Fibroblast of villous mesenchyme (primary cell): ENCODE measurements around the gene CEACAM5. TPM values are rescaled to one million over a fixed set of nuclear protein-coding genes. Genes with fewer than 3 reads are reported as not detected.

Experiments
- DNase-seq: peaks from one replicate; pipeline ENCODE4 v3.0.0-alpha.2; 2010; ENCODE audit warnings: low read depth
- H3K4me3 ChIP-seq: 2 replicates; pipeline ENCODE4 v1.5.1; 2011; ENCODE audit warnings: low read depth, mild to moderate bottlenecking, low read length
- total RNA-seq: library from RNA; depleted of rRNA; stranded (reverse); fragments of >200 nt; gene quantifications from 2 replicates; pipeline ENCODE4 v1.2.3, GENCODE V29; 2012
- TF ChIP-seq, protein P1 (sequence below): IDR thresholded peaks from 2 replicates; pipeline ENCODE4 v1.5.1; 2012; ENCODE audit warnings: low read depth, mild to moderate bottlenecking, low read length; ENCODE audit not compliant: insufficient read depth

The CEACAM5 gene
- total RNA-seq, 1 donor = not detected

DNA sequence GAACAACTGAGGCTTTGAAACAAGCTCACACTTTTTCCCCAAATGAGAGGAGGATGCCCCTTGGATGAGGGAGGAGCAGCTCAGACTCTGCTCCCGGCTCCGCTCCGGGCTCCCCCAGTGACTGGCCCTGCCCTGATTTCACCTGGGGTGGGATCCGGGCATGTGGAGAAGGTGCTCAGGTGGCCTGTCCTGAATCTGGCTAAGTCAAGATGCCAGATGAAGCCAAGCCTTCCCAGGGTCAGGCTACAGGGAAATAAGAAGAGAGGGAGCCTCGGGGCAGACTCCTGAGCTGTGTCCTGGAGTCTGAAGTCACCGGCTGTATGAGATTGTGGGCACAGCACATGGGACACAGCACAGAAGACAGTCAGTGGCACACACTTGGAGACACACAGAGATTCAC is 10.3 kb downstream of the CEACAM5 start:
- DNase-seq = no peak
- TF ChIP-seq, protein P1, sequence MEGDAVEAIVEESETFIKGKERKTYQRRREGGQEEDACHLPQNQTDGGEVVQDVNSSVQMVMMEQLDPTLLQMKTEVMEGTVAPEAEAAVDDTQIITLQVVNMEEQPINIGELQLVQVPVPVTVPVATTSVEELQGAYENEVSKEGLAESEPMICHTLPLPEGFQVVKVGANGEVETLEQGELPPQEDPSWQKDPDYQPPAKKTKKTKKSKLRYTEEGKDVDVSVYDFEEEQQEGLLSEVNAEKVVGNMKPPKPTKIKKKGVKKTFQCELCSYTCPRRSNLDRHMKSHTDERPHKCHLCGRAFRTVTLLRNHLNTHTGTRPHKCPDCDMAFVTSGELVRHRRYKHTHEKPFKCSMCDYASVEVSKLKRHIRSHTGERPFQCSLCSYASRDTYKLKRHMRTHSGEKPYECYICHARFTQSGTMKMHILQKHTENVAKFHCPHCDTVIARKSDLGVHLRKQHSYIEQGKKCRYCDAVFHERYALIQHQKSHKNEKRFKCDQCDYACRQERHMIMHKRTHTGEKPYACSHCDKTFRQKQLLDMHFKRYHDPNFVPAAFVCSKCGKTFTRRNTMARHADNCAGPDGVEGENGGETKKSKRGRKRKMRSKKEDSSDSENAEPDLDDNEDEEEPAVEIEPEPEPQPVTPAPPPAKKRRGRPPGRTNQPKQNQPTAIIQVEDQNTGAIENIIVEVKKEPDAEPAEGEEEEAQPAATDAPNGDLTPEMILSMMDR = no peak

GRCh38 chr19:41720103-41720502 is 11.7 kb downstream of the CEACAM5 start:
- no peak overlapping the region for H3K4me3 ChIP-seq
- DNase-seq = no peak
- TF ChIP-seq, protein P1 = no peak

More for the DNA sequence above, 10.3 kb downstream of the CEACAM5 start:
- no peak overlapping the region for H3K4me3 ChIP-seq

DNA sequence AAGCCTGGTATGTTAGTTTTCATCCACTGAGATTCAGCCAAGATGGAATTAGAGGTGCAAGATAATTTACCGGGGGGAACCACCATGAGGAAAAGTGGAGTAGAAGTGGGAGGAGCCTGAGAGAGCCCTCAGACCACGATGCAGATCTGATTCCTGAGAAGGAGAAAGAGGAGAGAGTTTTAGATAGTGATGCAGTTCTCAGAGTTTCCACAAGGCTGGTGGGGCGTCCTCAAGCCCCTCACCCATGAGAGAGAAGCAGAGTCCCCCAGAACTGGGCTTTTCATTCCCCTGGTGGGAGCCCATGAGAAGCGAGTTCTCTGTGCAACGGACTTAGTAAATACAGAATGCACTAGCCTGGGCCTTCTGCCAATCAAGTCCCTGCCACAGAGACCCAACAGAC is 18.1 kb downstream of the CEACAM5 start:
- TF ChIP-seq, protein P1 = no peak
- DNase-seq = no peak
- no peak overlapping the region for H3K4me3 ChIP-seq

- TF ChIP-seq, protein P1 = no peak
These were observed 25.7 kb downstream of the CEACAM5 start for GRCh38 chr19:41734156-41734555.

GRCh38 chr19:41734585-41734984 is 26.2 kb downstream of the CEACAM5 start:
- DNase-seq = no peak
- TF ChIP-seq, protein P1 = no peak
- no peak overlapping the region for H3K4me3 ChIP-seq

More at GRCh38 chr19:41734156-41734555, 25.7 kb downstream of the CEACAM5 start:
- no peak for DNase-seq
- no peak overlapping the region for H3K4me3 ChIP-seq

DNA sequence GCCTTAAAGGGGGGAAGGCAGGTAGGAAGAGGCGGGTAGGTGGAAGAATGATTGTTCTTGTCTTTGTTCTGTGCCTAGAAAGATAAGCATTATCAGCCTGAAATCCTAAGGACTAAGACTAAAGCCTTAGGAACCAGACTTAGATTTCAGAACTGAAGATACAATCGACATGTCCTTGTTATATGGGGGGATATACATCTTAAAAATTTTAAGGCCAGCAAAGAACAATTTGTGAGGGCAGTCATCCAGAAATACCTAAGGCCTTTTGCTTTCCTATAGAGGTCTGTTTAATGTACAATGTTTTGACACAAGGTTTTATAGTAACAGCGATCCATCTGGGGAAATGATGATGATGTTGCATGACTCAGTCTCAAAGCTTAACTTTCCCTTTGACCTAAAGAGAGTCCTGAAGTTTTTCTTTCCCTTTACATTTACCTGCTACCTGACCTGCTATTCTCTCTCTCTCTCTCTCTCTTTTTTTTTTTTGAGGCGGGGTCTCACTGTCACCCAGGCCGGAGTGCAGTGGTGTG is 26.7 kb downstream of the CEACAM5 start:
- no peak for DNase-seq
- H3K4me3 ChIP-seq = no peak overlapping the region
- TF ChIP-seq, protein P1 = no peak

GRCh38 chr19:41739361-41739760 is 30.9 kb downstream of the CEACAM5 start:
- TF ChIP-seq, protein P1 = no peak
- DNase-seq = no peak
- no peak overlapping the region for H3K4me3 ChIP-seq
